ENCODE measurements around the gene PHF8.

DNA sequence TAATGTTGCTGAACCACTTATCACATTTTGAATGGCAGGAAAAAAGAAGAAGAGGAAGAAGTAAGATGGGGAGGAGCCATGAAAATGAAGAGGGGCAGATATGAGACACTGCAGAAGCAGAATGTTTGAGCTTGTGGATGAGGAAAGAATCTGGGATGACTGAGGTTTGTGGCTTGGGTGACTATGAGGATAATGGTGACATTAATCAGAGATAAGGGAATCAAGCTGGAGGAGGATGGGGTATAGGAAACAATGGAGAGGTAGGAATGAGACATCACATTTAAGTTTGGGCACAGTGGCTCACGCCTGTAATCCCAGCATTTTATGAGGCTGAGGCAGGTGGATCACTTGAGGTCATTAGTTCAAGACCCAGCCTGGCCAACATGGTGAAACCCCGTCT, 19.1 kb upstream of the PHF8 start:
- TF ChIP-seq, protein P1, sequence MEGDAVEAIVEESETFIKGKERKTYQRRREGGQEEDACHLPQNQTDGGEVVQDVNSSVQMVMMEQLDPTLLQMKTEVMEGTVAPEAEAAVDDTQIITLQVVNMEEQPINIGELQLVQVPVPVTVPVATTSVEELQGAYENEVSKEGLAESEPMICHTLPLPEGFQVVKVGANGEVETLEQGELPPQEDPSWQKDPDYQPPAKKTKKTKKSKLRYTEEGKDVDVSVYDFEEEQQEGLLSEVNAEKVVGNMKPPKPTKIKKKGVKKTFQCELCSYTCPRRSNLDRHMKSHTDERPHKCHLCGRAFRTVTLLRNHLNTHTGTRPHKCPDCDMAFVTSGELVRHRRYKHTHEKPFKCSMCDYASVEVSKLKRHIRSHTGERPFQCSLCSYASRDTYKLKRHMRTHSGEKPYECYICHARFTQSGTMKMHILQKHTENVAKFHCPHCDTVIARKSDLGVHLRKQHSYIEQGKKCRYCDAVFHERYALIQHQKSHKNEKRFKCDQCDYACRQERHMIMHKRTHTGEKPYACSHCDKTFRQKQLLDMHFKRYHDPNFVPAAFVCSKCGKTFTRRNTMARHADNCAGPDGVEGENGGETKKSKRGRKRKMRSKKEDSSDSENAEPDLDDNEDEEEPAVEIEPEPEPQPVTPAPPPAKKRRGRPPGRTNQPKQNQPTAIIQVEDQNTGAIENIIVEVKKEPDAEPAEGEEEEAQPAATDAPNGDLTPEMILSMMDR (IDR thresholded peaks at IDR 0.05; ENCODE audit: insufficient read depth, low read length, poor library complexity, severe bottlenecking), result no peak
- TF ChIP-seq EZH2phosphoT487 (conservative IDR thresholded peaks at IDR 0.05; ENCODE audit: low read length), result no peak

All from SU-DHL-6 (cell line).